ENCODE data around the gene XKR7.

Gene XKR7

GRCh38 chr20:32050851-32051556 lies 83.1 kb downstream of the XKR7 start:
- DNase-seq = no peak

- DNase-seq = no peak
Observed at GRCh38 chr20:32051720-32052089, 83.8 kb downstream of the XKR7 start.

GRCh38 chr20:32052090-32052777 lies 84.3 kb downstream of the XKR7 start, which contains the start of gene HCK:
TSS of gene HCK (plus strand) at chr20:32052242.
- DNase-seq = no peak

GRCh38 chr20:32052778-32053362 lies 84.9 kb downstream of the XKR7 start:
- no peak for DNase-seq
